K562 treated with DMSO at 1 percent for 48 hours (cell line): ENCODE results near the gene TRAPPC6A. TPM values are rescaled to one million over a fixed set of nuclear protein-coding genes. Genes with fewer than 3 reads are reported as not detected.

Source experiments
- total RNA-seq: library from RNA; unstranded; fragments of 300-600 nt; gene quantifications from 2 replicates; pipeline ENCODE4 v1.2.3, GENCODE V29; 2022; ENCODE audit warnings: low replicate concordance; ENCODE audit errors: extremely low read depth

The TRAPPC6A gene
- total RNA-seq = not detected in 2 replicates

GRCh38 chr19:45177817-45178261 lies at the start of gene TRAPPC6A:
Gene TRAPPC6A (minus strand): TSS chr19:45178237. CDS start chr19:45178218, 19 bp downstream.

GRCh38 chr19:45178262-45179071 lies 430 bp upstream of the TRAPPC6A start, which contains the start of gene BLOC1S3:
Gene BLOC1S3 (plus strand): TSS chr19:45178784. CDS start chr19:45179297, 513 bp downstream.

GRCh38 chr19:45160870-45161737 lies 16.9 kb downstream of the TRAPPC6A start, which contains the start of gene NKPD1:
Gene NKPD1 (minus strand): TSS chr19:45160982. CDS start chr19:45160150, 832 bp downstream.

Other genes with a start within 250 kb of the TRAPPC6A start
- not detected in 2 replicates for gene APOC4, start 236.0 kb downstream of the TRAPPC6A start, total RNA-seq
- gene APOC2, start 232.2 kb downstream of the TRAPPC6A start, total RNA-seq = not detected in 2 replicates
- not detected in 2 replicates for gene CLPTM1, start 222.9 kb downstream of the TRAPPC6A start, total RNA-seq
- not detected in 2 replicates for gene RELB, start 176.8 kb downstream of the TRAPPC6A start, total RNA-seq
- gene CLASRP, start 139.2 kb downstream of the TRAPPC6A start, total RNA-seq = not detected in 2 replicates
- not detected in 2 replicates for gene ZNF296, start 101.8 kb downstream of the TRAPPC6A start, total RNA-seq
- not detected in 2 replicates for gene GEMIN7, start 99.0 kb downstream of the TRAPPC6A start, total RNA-seq
- not detected in 2 replicates for gene PPP1R37, start 85.1 kb downstream of the TRAPPC6A start, total RNA-seq
- gene NKPD1, start 17.3 kb downstream of the TRAPPC6A start, total RNA-seq = not detected in 2 replicates
- not detected in 2 replicates for gene BLOC1S3, start 547 bp upstream of the TRAPPC6A start, total RNA-seq
- gene EXOC3L2, start 67.2 kb upstream of the TRAPPC6A start, total RNA-seq = not detected in 2 replicates
- gene MARK4, start 73.0 kb upstream of the TRAPPC6A start, total RNA-seq = not detected in 2 replicates
- not detected in 2 replicates for gene CKM, start 144.6 kb upstream of the TRAPPC6A start, total RNA-seq
- not detected in 2 replicates for gene KLC3, start 162.5 kb upstream of the TRAPPC6A start, total RNA-seq
- not detected in 2 replicates for gene ERCC2, start 192.3 kb upstream of the TRAPPC6A start, total RNA-seq
- not detected in 2 replicates for gene PPP1R13L, start 226.8 kb upstream of the TRAPPC6A start, total RNA-seq
- gene POLR1G, start 228.4 kb upstream of the TRAPPC6A start, total RNA-seq = not detected in 2 replicates
- gene ERCC1, start 245.7 kb upstream of the TRAPPC6A start, total RNA-seq = not detected in 2 replicates